GM18498 (cell line): ENCODE data around the gene RFESD.
"Not testable (repeated sequence)": the region's sequence is repeated elsewhere in the genome, so short reads cannot be mapped to it uniquely, and the experiment has no call there.

ENCODE experiments used
- ATAC-seq: cut with Tn5 transposase; IDR thresholded peaks from one replicate; pipeline ENCODE4 v1.9.1; 2021; ENCODE audit warnings: mild to moderate bottlenecking, moderate library complexity; ENCODE audit not compliant: unreplicated experiment

Gene RFESD

DNA sequence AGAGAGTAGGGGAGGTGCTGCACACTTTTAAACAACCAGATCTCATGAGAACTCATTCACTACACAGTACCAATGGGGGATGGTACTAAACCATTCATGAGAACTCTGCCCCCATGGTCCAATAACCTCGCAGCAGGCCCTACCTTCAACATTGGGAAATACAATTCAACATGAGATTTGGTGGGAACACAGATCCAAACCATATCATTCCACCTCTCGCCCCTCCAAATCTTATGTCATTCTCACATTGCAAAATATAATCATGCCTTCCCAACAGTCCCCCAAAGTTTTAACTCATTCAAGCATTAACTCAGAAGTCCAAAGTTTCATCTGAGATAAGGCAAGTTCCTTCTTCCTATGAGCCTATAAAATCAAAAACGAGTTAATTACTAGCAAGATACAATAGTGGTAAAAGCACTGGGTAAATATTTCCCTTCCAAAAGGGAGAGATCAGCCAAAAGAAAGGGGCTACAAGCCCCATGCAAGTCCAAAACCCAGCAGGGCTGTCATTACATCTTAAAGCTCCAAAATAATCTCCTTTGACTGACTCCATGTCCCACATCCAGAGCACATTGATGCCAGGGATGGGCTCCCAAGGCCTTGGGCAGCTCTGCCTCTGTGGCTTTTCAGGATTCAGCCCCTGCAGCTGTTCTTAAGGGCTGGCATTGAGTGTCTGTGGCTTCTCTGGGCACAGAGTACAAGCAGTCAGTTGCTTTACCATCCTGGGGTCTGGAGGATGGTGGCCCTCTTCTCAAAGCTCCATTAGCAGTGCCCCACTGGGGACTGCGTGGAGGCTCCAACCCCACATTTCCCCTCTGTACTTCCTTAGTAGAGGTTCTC lies 18.4 kb upstream of the RFESD start:
- ATAC-seq: no peak

DNA sequence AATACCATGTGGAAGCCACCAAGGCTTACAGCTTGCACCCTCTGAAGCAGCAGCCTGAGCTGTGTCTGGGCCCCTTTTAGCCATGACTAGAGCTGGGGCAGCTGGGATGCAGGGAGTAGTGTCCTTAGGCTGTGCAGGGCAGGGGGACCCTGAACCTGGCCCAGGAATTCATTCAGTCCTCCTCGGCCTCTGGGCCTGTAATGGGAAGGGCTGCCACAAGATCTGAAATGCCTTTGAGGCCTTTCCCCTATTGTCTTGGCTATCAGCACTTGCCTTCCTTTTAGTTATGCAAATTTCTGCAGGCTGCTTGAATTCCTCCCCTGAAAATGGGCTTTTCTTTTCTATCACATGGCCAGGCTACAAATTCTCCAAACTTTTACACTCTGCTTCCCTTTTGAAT lies 17.6 kb upstream of the RFESD start:
- no peak for ATAC-seq

GRCh38 chr5:95630394-95630917 lies 16.1 kb upstream of the RFESD start:
- no peak for ATAC-seq

- ATAC-seq: peak; percentile 8
Measured at GRCh38 chr5:95631255-95631958, 15.2 kb upstream of the RFESD start.

DNA sequence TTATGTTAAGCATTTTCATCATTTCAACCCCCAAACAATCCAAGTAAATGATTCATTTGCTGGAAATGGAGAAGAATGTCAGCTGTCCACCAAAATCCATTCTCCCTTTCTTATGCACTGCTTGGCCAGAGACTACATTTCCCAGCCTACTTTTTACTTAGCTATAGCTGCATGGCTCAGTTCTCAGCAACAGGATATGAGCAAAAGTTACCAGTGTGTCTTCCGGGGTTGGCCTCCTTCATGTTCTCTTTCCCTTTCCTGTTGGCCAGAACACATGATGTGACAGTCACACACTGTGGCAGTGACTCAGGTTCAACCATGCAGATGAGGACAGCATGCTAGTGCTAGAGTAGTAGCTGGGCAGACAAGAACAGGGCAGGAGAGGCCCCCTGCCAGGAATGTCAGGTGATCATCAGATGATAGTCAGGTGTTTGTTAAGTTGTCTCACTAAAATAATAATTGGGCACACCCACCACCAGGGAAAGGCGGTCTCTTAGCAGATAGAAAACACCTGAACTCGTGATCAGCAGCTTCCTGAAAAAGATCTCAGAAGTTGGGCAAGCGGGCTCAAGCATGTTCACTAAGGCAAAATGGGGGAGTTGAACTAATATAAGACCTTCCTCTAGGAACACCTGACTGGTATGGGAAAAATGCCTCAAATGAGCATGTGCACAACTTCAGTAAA lies 14.4 kb upstream of the RFESD start:
- peak; percentile 97 for ATAC-seq

DNA sequence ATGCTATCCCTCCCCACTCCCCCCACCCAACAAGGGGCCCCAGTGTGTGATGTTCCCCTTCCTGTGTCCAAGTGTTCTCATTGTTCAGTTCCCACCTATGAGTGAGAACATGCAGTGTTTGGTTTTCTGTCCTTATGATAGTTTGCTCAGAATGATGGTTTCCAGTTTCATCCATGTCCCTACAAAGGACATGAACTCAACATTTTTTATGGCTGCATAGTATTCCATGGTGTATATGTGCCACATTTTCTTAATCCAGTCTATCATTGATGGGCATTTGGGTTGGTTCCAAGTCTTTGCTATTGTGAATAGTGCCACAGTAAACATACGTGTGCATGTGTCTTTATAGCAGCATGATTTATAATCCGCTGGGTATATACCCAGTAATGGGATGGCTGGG lies 13.6 kb upstream of the RFESD start:
- not testable (repeated sequence) for ATAC-seq

DNA sequence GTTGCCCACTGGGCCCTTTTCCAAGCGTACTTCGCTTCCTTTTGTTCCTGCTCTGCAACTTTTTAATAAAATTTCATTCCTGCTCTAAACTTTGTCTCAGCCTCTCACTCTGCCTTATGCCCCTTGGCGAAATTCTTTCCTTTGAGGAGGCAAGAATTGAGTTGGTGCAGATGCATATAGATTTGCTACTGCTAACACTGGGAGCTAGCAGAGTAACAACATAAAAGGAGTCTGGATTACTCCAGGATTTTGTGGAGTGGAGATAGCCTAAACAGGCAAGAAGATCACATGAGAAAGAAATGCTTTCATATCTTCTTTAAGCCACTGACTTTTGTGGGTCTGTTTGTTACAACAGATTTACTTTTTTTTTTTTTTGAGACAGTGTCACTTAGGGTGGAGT lies 12.9 kb upstream of the RFESD start:
- no peak for ATAC-seq

DNA sequence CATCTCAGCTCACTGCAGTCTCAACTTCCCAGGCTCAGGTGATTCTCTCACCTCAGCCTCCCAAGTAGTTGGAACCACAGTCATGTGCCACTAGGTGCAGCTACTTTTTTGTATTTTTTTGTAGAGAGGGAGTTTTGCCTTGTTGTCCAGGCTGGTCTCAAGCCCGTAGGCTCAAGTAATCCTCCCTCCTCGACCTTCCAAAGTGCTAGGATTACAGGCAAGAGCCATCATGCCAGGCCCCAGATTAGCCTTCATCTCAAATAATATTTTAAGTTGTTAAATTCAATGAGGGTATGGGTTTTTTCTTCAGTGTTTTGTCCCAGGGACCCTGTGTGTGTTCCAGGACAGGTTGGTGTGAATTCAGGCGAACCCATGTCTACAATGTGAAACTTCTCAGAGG lies 12.5 kb upstream of the RFESD start:
- ATAC-seq: no peak

DNA sequence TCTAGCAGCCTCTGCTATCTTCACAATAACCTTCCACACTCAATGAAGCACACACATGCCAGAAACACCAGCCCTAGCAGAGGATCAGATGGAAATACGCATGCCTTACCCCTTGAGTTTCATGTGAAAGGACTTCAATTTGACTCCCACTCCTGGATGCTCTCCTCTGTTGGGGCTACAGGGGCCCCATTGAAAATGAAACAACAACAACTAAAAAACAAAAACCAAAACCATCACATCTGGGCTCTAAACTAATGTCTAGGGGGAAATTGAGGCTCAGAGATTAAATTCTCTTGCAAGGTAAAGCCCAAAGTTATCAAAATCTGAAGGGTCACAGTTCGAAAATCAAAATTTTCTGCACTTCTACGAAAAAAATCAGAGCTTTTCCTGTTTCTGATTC lies 7.9 kb upstream of the RFESD start:
- no peak for ATAC-seq

- ATAC-seq: no peak
Measured at GRCh38 chr5:95641741-95642220, 4.8 kb upstream of the RFESD start.

DNA sequence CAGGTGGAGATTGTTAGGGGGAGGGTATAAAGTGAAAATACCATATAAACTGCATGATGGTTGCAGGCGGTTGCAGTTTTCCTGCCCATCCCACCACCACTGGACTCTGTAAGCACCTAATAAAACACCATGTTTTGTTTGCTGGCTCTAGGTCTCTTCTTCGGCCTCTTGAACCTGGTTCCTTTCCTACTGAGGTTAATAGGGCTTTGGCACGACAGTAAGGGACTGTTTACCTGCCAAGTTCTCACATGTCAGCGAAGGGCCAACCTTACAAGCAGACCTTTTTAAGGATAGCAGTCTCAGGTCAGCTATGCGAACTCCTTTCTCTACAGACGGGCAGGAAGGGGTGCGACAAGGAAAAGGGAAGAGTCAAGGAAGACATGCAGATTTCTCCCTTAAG lies 3.4 kb upstream of the RFESD start:
- ATAC-seq: no peak

DNA sequence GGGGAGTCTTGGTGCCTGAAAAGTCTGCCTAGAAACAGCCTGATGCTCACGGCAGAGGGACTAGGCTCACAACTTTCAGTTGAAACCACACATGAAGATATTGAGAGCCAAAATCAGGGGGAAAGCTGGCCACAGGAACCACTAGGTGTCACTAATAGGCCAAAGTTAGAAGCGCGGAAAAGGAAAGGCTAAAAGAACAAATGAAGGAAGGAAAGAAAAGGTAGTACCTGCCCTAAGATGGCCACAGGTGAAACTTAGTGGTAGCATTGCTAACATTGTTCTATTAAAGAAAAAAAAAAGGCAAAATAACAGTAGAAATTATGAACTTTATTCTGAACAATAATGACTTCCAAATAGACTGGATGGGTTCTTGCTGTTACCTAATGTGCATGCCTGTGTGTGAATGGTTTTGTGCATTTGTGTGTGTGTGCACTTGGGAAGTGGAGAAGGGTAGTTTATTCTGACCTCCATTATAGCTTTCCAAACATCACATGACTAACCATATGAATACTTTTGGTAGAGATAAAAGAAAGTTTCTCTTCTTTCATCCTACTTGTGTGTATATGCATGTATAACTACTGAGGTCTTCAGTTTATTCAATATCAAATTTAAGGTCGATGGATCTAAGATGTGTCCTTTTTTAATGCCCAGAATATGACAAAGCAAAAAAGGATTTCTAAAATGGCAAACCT lies 2.1 kb upstream of the RFESD start:
- ATAC-seq: peak; percentile 51

DNA sequence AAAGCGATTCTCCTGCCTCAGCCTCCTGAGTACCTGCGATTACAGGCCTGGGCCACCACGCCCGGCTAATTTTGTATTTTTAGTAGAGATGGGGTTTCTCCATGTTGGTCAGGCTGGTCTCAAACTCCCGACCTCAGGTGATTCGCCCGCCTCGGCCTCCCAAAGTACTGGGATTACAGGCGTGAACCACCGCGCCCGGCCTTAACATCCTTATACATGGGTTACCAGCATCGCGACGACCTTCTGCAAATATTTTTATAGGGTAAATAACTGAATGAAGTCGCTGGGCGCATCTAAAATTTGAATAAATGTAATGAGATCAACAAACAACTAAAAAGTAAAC lies 380 bp upstream of the RFESD start:
- not testable (repeated sequence) for ATAC-seq

- no peak for ATAC-seq
Measured at GRCh38 chr5:95647886-95648860, 1.6 kb downstream of the RFESD start.

GRCh38 chr5:95649274-95649673 lies 2.7 kb downstream of the RFESD start:
- ATAC-seq: no peak

GRCh38 chr5:95649842-95650620 lies 3.5 kb downstream of the RFESD start:
- no peak for ATAC-seq

DNA sequence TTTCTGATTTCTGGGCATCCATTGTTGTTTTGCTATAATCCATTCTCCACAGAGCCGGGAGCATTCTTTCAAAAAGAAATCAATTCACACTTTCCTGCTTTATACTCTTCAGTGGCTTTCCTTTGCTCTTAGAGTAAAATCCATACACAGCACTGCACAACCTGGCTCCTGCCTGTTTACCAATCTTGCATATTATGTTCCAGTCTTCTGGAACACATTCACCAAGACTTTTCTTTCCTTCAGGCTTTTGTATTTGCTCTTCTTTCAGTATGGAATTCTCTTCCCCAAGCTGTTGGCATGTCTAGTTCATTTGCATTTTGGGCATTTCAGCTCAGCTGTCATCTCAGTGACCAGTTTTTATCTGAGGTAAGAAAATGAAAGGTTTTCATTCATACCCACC lies 6.3 kb downstream of the RFESD start:
- no peak for ATAC-seq

DNA sequence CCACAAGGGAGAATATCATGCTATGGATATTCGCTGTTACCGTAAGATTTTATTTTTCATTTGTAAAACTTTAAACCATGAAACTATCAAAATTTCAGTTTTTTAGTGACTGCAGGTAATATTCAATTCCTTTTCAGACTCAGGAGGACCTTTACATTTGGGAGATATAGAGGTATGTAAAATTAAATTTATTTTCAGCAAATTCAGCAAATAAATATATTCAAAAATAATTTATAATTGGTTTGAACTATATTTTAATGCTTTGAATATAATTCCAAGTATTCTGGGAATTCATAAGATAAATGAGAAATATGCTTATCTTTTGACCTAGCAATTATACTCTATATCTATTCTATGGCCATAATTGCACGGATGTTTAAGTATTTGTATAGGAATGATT lies 7.6 kb downstream of the RFESD start:
- ATAC-seq: no peak

DNA sequence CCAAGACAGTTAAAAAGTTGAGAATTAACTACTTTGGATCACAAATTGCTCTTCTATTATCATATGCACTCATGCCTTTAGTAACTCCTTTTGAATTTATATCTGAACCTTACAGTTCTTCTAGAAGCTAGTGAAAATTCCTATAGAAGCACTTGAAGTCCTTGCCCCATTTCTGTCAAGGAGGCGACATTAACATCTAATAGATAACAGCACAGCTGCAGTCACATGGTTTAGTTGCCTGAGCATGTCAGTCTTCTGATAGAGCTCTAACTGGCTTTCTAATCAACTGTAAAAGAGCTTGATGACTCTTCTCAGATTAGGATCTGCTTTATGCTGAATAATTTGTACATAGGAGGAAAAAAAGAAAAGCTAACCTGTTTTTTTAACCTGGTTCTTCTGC lies 9.0 kb downstream of the RFESD start:
- ATAC-seq: no peak
